HuH-7 (cell line): ENCODE data around the gene SLC7A9.
"Not testable (repeated sequence)": the region's sequence is repeated elsewhere in the genome, so short reads cannot be mapped to it uniquely, and the experiment has no call there.

Source experiments
- DNase-seq: peaks from one replicate; pipeline ENCODE4 v3.0.0; 2011; ENCODE audit warnings: low spot score

Gene SLC7A9

DNA sequence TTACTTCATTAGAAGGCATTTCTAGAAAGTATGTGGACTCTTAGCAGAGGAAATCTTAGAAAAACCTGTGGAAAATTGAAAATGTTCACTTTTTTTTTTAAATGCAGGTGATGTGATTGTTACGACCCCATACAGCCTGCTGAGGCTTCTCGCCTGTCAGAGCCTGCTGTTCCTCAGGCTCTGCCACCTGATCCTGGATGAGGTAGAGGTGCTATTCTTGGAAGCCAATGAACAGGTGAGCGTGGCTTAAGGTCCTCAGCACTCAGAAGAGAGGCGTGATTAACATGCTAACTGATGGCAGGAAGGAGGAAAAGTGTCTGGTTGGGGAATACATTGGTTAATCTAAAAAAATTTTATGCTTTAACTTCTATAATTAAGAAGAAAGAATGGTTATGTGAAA is 71.4 kb downstream of the SLC7A9 start:
- no peak for DNase-seq

DNA sequence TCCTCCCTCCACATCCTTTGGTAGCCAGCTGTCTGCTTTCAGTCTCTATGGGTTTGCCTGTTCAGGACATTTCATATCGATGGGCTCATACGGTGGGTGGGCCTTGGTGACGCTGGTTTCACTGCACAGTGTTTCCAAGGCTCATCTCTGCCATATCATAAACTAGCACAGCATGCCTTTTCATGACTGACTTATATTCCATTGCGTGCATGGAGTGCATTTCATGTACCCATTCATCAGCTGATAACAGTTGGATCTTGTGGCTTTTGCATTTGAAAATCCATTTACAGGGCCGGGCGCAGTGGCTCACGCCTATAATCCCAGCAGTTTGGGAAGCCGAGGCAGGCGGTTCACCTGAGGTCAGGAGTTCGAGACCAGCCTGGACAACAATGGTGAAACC is 80.1 kb downstream of the SLC7A9 start:
- no peak for DNase-seq

DNA sequence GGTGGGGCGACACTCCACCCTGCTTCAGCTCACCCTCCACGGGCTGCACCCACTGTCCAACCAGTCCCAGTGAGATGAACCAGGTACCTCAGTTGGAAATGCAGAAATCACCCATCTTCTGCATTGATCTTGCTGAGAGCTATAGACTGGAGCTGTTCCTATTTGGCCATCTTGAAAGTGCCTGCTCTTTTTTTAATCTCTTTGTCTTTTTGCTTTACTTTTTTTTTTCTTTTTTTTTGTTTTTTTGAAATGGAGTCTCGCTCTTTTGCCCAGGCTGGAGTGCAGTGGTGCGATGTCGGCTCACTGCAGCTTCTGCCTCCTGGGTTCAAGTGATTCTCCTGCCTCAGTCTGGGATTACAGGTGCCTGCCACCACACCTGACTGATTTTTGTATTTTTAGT is 81.7 kb downstream of the SLC7A9 start:
- DNase-seq, result not testable (repeated sequence)

DNA sequence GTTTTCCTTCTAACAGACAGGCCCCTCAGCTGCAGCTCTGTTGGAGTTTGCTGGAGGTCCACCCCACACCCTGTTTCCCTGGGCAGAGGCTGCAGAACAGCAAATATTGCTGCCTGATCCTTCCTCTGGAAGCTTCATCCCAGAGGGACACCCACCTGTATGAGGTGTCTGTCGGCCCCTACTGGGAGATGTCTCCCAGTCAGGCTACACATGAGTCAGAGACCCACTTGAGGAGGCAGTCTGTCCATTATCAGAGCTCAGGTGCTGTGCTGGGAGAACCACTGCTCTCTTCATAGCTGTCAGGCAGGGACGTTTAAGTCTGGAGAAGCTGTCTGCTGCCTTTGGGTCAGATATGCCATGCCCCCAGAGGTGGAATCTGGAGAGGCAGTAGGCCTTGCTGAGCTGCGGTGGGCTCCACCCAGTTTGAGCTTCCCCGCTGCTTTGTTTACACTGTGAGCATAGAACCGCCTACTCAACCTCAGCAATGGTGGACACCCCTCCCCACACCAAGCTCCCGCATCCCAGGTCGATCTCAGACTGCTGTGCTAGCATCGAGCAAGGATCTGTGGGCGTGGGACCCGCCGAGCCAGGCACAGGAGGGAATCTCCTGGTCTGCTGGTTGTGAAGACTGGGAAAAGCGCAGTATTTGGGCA is 82.3 kb downstream of the SLC7A9 start:
- not testable (repeated sequence) for DNase-seq

DNA sequence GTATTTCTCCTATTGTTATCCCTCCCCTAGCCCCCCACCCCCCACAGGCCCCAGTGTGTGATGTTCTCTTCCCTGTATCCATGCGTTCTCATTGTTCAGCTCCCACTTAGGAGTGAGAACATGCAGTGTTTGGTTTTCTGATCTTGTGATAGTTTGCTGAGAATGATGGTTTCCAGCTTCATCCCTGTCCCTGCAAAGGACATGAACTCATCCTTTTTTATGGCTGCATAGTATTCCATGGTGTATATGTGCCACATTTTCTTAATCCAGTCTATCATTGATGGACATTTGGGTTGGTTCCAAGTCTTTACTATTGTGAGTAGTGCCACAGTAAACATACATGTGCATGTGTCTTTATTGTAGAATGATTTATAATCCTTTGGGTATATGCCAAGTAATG is 87.5 kb downstream of the SLC7A9 start:
- DNase-seq, result not testable (repeated sequence)

DNA sequence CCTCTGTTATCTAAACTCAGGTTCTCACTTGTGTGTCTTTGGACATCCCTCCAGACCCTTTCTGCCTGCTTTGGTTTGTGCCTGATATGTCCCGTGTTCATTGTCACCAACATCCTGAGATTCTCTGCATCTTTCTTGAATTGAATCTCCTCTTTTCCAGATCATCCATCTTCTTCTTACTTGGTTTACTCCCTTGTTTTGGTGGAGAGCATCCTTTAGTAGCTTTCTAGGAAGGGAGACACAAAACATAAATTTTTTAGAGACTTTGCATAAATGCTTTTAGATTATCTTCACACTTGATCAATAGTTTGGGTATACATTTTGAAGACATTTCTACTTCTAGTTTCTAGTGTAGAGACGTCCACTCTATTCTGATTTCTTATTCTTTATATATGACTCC is 88.3 kb downstream of the SLC7A9 start:
- no peak for DNase-seq
